Activated CD4-positive, CD25-positive, alpha-beta regulatory T cell (primary cell): ENCODE measurements around the gene SEC24A.
"Not testable (repeated sequence)": the region's sequence is repeated elsewhere in the genome, so short reads cannot be mapped to it uniquely, and the experiment has no call there.

Experiments used
- DNase-seq, 4 experiments: peaks; one replicate each; lab custom pipeline; 2025; lab: John Stamatoyannopoulos, UW

Gene SEC24A

GRCh38 chr5:134749415-134749814 is 100.8 kb downstream of the SEC24A start:
- DNase-seq: no peak

- DNase-seq: no peak
Measured at GRCh38 chr5:134758176-134758503, 109.6 kb downstream of the SEC24A start.

GRCh38 chr5:134758504-134759341 is 110.1 kb downstream of the SEC24A start, which contains the start of gene DDX46:
DDX46 (plus strand) TSS chr5:134758779; CDS start chr5:134758939, 160 bp downstream.
- DNase-seq: peak; percentile 84 to 90 (median 88)

- not testable (repeated sequence) for DNase-seq
Measured at GRCh38 chr5:134767528-134768291, 119.1 kb downstream of the SEC24A start.

- no peak for DNase-seq
Measured at GRCh38 chr5:134769206-134769605, 120.6 kb downstream of the SEC24A start.

- DNase-seq: no peak
Measured at GRCh38 chr5:134772461-134773125, 124.0 kb downstream of the SEC24A start.

- no peak for DNase-seq
Measured at GRCh38 chr5:134777366-134777765, 128.8 kb downstream of the SEC24A start.
